GM19025 (cell line): ENCODE data around the gene GALNT10.

Source experiments
- ATAC-seq: cut with Tn5 transposase; IDR thresholded peaks from one replicate; pipeline ENCODE4 v1.9.1; 2021; ENCODE audit warnings: mild to moderate bottlenecking, low read depth, moderate library complexity; ENCODE audit not compliant: unreplicated experiment

GALNT10 gene

GRCh38 chr5:154285661-154286408 lies 95.3 kb downstream of the GALNT10 start:
- no peak for ATAC-seq

- no peak for ATAC-seq
Observed at GRCh38 chr5:154286557-154286956, 96.0 kb downstream of the GALNT10 start.

GRCh38 chr5:154287136-154287535 lies 96.6 kb downstream of the GALNT10 start:
- ATAC-seq: no peak

GRCh38 chr5:154288145-154288544 lies 97.6 kb downstream of the GALNT10 start:
- no peak for ATAC-seq

- no peak for ATAC-seq
Observed at GRCh38 chr5:154291917-154292316, 101.4 kb downstream of the GALNT10 start.

GRCh38 chr5:154293219-154293618 lies 102.7 kb downstream of the GALNT10 start:
- no peak for ATAC-seq

GRCh38 chr5:154295551-154295950 lies 105.0 kb downstream of the GALNT10 start:
- ATAC-seq: no peak

- ATAC-seq: no peak
Observed at GRCh38 chr5:154296525-154297159, 106.1 kb downstream of the GALNT10 start.

- ATAC-seq: no peak
Observed at GRCh38 chr5:154298065-154298464, 107.5 kb downstream of the GALNT10 start.

- ATAC-seq: no peak
Observed at GRCh38 chr5:154300207-154300883, 109.8 kb downstream of the GALNT10 start.

GRCh38 chr5:154301726-154302125 lies 111.2 kb downstream of the GALNT10 start:
- ATAC-seq: no peak

- ATAC-seq: no peak
Observed at GRCh38 chr5:154302161-154302560, 111.6 kb downstream of the GALNT10 start.

GRCh38 chr5:154303133-154303532 lies 112.6 kb downstream of the GALNT10 start:
- ATAC-seq: no peak

- ATAC-seq: no peak
Observed at GRCh38 chr5:154308443-154309370, 118.2 kb downstream of the GALNT10 start.

GRCh38 chr5:154309371-154309745 lies 118.8 kb downstream of the GALNT10 start:
- ATAC-seq: no peak

- ATAC-seq: no peak
Observed at GRCh38 chr5:154309805-154310204, 119.3 kb downstream of the GALNT10 start.

- no peak for ATAC-seq
Observed at GRCh38 chr5:154311362-154311761, 120.8 kb downstream of the GALNT10 start.

- no peak for ATAC-seq
Observed at GRCh38 chr5:154312000-154312399, 121.5 kb downstream of the GALNT10 start.

- no peak for ATAC-seq
Observed at GRCh38 chr5:154312576-154312975, 122.0 kb downstream of the GALNT10 start.

- peak; percentile 50 for ATAC-seq
Observed at GRCh38 chr5:154313360-154314017, 123.0 kb downstream of the GALNT10 start.
